B cell (primary cell): ENCODE measurements around the gene LRP1. TPM values are rescaled to one million over a fixed set of nuclear protein-coding genes. Genes with fewer than 3 reads are reported as not detected.

Source experiments
- ATAC-seq: fragments of 200-7000 bp; cut with Tn5 transposase; one replicate; pipeline ENCODE4 v1.10.0; 2021; ENCODE audit warnings: low read depth, mild to moderate bottlenecking, moderate number of reproducible peaks, moderate library complexity
- CTCF ChIA-PET: fragments of 350-600 bp; sonication (Branson Sonifier 250); formaldehyde crosslinking; loops from one replicate; lab custom pipeline; 2021; ENCODE audit warnings: antibody characterized with exemption, inconsistent platforms; lab: Charles Lee
- POLR2A ChIA-PET: fragments of 350-600 bp; sonication (Branson Sonifier 250); formaldehyde crosslinking; loops from one replicate; lab custom pipeline; 2021; ENCODE audit warnings: antibody characterized with exemption; lab: Charles Lee
- DNase-seq: peaks from one replicate; pipeline ENCODE4 v3.0.0; 2013
- H2AFZ ChIP-seq: 2 replicates; pipeline ENCODE4 v1.6.1; 2012; ENCODE audit warnings: mild to moderate bottlenecking, low read depth, low read length; ENCODE audit not compliant: insufficient read depth, poor library complexity, severe bottlenecking
- H3K27ac ChIP-seq, 2 donors: 1 replicate in 1 of 2; 2 replicates in 1 of 2; pipeline ENCODE4 v1.5.1; 2012 to 2013; ENCODE audit warnings: low read length in 2 of 2, mild to moderate bottlenecking in 2 of 2, moderate library complexity in 1 of 2
- H3K27me3 ChIP-seq, 4 experiments: fragments of 200-600 bp in 1 of 4; sonication (generic) in 1 of 4; replicated peaks in 1 of 4; 1 replicate in 2 of 4; 2 replicates in 2 of 4; pipeline versions ENCODE4 v1.6.1 to v1.7.0; 2013 to 2016; ENCODE audit warnings: low read length in 3 of 4, mild to moderate bottlenecking in 2 of 4, mixed read lengths in 1 of 4, moderate library complexity in 1 of 4; ENCODE audit not compliant: insufficient read depth in 4 of 4, control insufficient read depth in 3 of 4; ENCODE audit errors: control extremely low read depth in 1 of 4
- H3K36me3 ChIP-seq, 2 experiments: replicated peaks in 1 of 2; 1 replicate in 1 of 2; 2 replicates in 1 of 2; pipeline versions ENCODE4 v1.6.1 to v1.7.1; 2013; ENCODE audit warnings: low read length in 1 of 2; ENCODE audit not compliant: insufficient read depth in 2 of 2, control insufficient read depth in 1 of 2; ENCODE audit errors: control extremely low read depth in 1 of 2, extremely low read depth in 1 of 2
- H3K4me1 ChIP-seq, 2 donors: fragments of 200-600 bp in 1 of 2; sonication (generic) in 1 of 2; 1 replicate in 1 of 2; 2 replicates in 1 of 2; pipeline versions ENCODE4 v1.5.1 to v1.6.1; 2013 to 2017; ENCODE audit warnings: low read length in 2 of 2; ENCODE audit not compliant: control insufficient read depth in 2 of 2, insufficient read depth in 2 of 2
- H3K4me2 ChIP-seq: replicated peaks from 2 replicates; pipeline ENCODE3; 2012; ENCODE audit warnings: mild to moderate bottlenecking, low read depth, low read length; ENCODE audit not compliant: poor library complexity, severe bottlenecking
- H3K4me3 ChIP-seq, 5 experiments: fragments of 200-600 bp in 1 of 5; sonication (generic) in 1 of 5; 1 replicate in 3 of 5; 2 replicates in 2 of 5; pipeline versions ENCODE4 v1.5.1 to v1.7.0; 2011 to 2016; ENCODE audit warnings: low read length in 4 of 5, mild to moderate bottlenecking in 4 of 5, low read depth in 2 of 5, control low read depth in 1 of 5, moderate library complexity in 1 of 5; ENCODE audit not compliant: insufficient read depth in 1 of 5; ENCODE audit errors: control extremely low read depth in 1 of 5, extremely low read depth in 1 of 5
- H3K79me2 ChIP-seq: fragments of 200-600 bp; sonication (generic); one replicate; pipeline ENCODE4 v1.6.0; 2016; ENCODE audit warnings: low read length; ENCODE audit not compliant: control insufficient read depth, insufficient read depth
- H3K9ac ChIP-seq: fragments of 200-600 bp; sonication (generic); 2 replicates; pipeline ENCODE4 v1.6.1; 2017; ENCODE audit warnings: mild to moderate bottlenecking, low read length, moderate library complexity
- H3K9me3 ChIP-seq, 3 donors: one replicate each; pipeline versions ENCODE4 v1.6.1 to v1.7.1; 2013; ENCODE audit warnings: low read length in 2 of 3; ENCODE audit not compliant: control insufficient read depth in 2 of 3, insufficient read depth in 1 of 3; ENCODE audit errors: control extremely low read depth in 1 of 3
- H4K20me1 ChIP-seq: 2 replicates; pipeline ENCODE4 v1.6.0; 2012; ENCODE audit warnings: mild to moderate bottlenecking, low read length; ENCODE audit not compliant: insufficient read depth, control insufficient read depth, poor library complexity, severe bottlenecking
- H3K27ac Mint-ChIP-seq: one replicate; pipeline ENCODE4 v1.8.0; 2021; ENCODE audit warnings: mixed read lengths
- H3K27me3 Mint-ChIP-seq: one replicate; pipeline ENCODE4 v1.8.0; 2021; ENCODE audit warnings: mixed read lengths
- H3K4me1 Mint-ChIP-seq: one replicate; pipeline ENCODE4 v1.8.0; 2021; ENCODE audit warnings: mixed read lengths
- H3K4me3 Mint-ChIP-seq: one replicate; pipeline ENCODE4 v1.8.0; 2021; ENCODE audit warnings: mixed read lengths
- H3K9me3 Mint-ChIP-seq: one replicate; pipeline ENCODE4 v1.8.0; 2022; ENCODE audit warnings: mixed read lengths; ENCODE audit not compliant: insufficient read depth
- CTCF ChIP-seq: fragments of 200-600 bp; IDR thresholded peaks from one replicate; pipeline ENCODE4 v1.8.0; 2022; ENCODE audit warnings: antibody characterized with exemption, mild to moderate bottlenecking
- EZH2 ChIP-seq: IDR thresholded peaks from 2 replicates; pipeline ENCODE4 v1.6.1; 2012; ENCODE audit warnings: borderline replicate concordance, low read depth, mild to moderate bottlenecking, moderate library complexity, low read length; ENCODE audit not compliant: insufficient read depth, poor library complexity, severe bottlenecking
- WGBS: methylation state at CpG from one replicate; pipeline ENCODE4 v1.1.5; 2013; ENCODE audit warnings: missing lambda C conversion rate; ENCODE audit not compliant: insufficient coverage; 5-methylcytosine and 5-hydroxymethylcytosine counted together
- intact Hi-C: fragments of 100-400 bp; cut with micrococcal nuclease; formaldehyde crosslinking; loops from one replicate; pipeline ENCODE4 v1.10.0; 2022
- polyA plus RNA-seq: library from polyadenylated mRNA; depleted of rRNA; stranded (reverse); fragments of >200 nt; gene quantifications from 2 replicates; pipeline ENCODE4 v1.2.3, GENCODE V29; 2012
- total RNA-seq, 2 donors: library from RNA; stranded (reverse); fragments of 120-200 nt in 1 of 2; gene quantifications; 1 replicate in 1 of 2; 2 replicates in 1 of 2; pipeline versions ENCODE4 v1.2.3 to v1.2.4, GENCODE V29; 2013 to 2022

Gene LRP1
- total and polyA plus RNA-seq, 2 donors (not counting 1 experiment from before 2014, with no cell fraction given) = 2.0 to 4.1 TPM

GRCh38 chr12:57123813-57124212 is 4.5 kb upstream of the LRP1 start:
- H3K4me1 ChIP-seq = peaks cover 16 to 23% of the 10 kb centered on the region in 2 donors
- TF ChIP-seq CTCF (no peak), EZH2 (no peak)
- peaks cover 3% of the 10 kb centered on the region for H3K27me3 Mint-ChIP-seq
- DNase-seq (no peak), ATAC-seq (no peak)
- no peak overlapping the region for H3K9ac ChIP-seq
- no peaks in the 10 kb centered on the region for H4K20me1 ChIP-seq
- no peak overlapping the region for H3K4me3 ChIP-seq
- peaks cover 0 to 2% (median 0%) of the 10 kb centered on the region in 3 donors for H3K9me3 ChIP-seq
- H3K9me3 Mint-ChIP-seq = no peaks in the 10 kb centered on the region
- no peak overlapping the region for H3K4me3 Mint-ChIP-seq
- no peak overlapping the region for H3K27ac ChIP-seq
- H3K4me1 Mint-ChIP-seq = peaks cover 12% of the 10 kb centered on the region
- POLR2A ChIA-PET = interaction anchor here (0.6 to 1.0 kb wide), 2 partner anchors 51 to 106 kb away, joined by 3 read pairs; partner anchors contain the start of gene SHMT2
- no peak overlapping the region for H2AFZ ChIP-seq
- no peaks in the 10 kb centered on the region for H3K36me3 ChIP-seq
- no peak overlapping the region for H3K27ac Mint-ChIP-seq
- CTCF ChIA-PET = interaction anchor here (0.5 to 8.1 kb wide), 31 partner anchors 8 to 610 kb away, joined by 3 to 108 read pairs (median 5); partner anchors contain the start of genes SHMT2 and STAT6
- no peaks in the 10 kb centered on the region for H3K79me2 ChIP-seq
- peaks cover 0 to 3% (median 0%) of the 10 kb centered on the region in 4 experiments for H3K27me3 ChIP-seq
- H3K4me2 ChIP-seq = no peak overlapping the region
- intact Hi-C loops = loop anchor here (1.0 to 2.0 kb wide), 2 partner anchors 49 to 59 kb away; no protein-coding TSS in a partner anchor
- no CpG with 5 or more reads among the region's 2 CpGs for WGBS

- Histone ChIP-seq H3K79me2 (no peaks in the 10 kb centered on the region), H3K4me3 (no peak overlapping the region), H2AFZ (no peak overlapping the region), H4K20me1 (no peaks in the 10 kb centered on the region), H3K4me1 (peaks cover 13 to 21% of the 10 kb centered on the region in 2 donors), H3K36me3 (no peaks in the 10 kb centered on the region), H3K27ac (no peak overlapping the region), H3K4me2 (no peak overlapping the region), H3K27me3 (peaks cover 0 to 9% (median 1%) of the 10 kb centered on the region in 4 experiments), H3K9me3 (peaks cover 0 to 2% (median 0%) of the 10 kb centered on the region in 3 donors), H3K9ac (no peak overlapping the region)
- intact Hi-C loops = loop anchor here (1.0 to 2.0 kb wide), 2 partner anchors 48 to 59 kb away; no protein-coding TSS in a partner anchor
- ChIA-PET POLR2A (interaction anchor here (0.5 to 1.0 kb wide), 3 partner anchors 12 to 105 kb away, joined by 3 to 4 read pairs (median 3); partner anchors contain the start of gene SHMT2), CTCF (interaction anchor here (0.5 to 8.1 kb wide), 35 partner anchors 9 to 610 kb away, joined by 3 to 108 read pairs (median 4); partner anchors contain the start of genes NEMP1, SHMT2 and STAT6)
- Mint-ChIP-seq H3K4me1 (peaks cover 7% of the 10 kb centered on the region), H3K9me3 (no peaks in the 10 kb centered on the region), H3K27me3 (peaks cover 3% of the 10 kb centered on the region), H3K4me3 (peak overlapping the region; percentile 9), H3K27ac (no peak overlapping the region)
- ATAC-seq = peak; percentile 67
- TF ChIP-seq EZH2 (no peak), CTCF (peak; percentile 96)
- peak; percentile 84 for DNase-seq
- WGBS = 16% methylated on average over 7 of the region's 10 CpGs
These were observed 3.9 kb upstream of the LRP1 start for GRCh38 chr12:57124261-57124877.
